CD4-positive, alpha-beta T cell treated with Interleukin-17A for 4 hours (primary cell): ENCODE measurements around the gene PHF13.
"Not testable (repeated sequence)": the region's sequence is repeated elsewhere in the genome, so short reads cannot be mapped to it uniquely, and the experiment has no call there.

Source experiments
- DNase-seq: peaks from one replicate; pipeline ENCODE4 v3.0.0-alpha.2; 2020; ENCODE audit warnings: mixed read lengths

PHF13 gene

DNA sequence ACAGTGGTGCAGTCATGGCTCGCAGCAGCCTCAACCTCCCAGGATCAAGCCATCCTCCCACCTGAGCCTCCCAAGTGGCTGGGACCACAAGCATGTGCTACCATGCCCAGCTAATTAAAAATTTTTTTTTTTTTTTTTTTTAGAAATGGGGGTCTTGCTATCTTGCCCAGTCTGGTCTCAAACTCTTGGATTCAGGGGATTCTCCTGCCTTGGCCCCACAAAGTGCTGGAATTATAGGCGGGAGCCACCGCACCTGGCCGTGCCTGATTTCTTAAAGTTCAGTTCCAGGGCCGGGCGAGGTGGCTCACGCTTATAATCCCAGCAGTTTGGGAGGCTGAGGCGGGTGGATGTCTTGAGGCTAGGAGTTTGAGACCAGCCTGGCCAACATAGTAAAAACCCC, 17.5 kb downstream of the PHF13 start:
- no peak for DNase-seq

DNA sequence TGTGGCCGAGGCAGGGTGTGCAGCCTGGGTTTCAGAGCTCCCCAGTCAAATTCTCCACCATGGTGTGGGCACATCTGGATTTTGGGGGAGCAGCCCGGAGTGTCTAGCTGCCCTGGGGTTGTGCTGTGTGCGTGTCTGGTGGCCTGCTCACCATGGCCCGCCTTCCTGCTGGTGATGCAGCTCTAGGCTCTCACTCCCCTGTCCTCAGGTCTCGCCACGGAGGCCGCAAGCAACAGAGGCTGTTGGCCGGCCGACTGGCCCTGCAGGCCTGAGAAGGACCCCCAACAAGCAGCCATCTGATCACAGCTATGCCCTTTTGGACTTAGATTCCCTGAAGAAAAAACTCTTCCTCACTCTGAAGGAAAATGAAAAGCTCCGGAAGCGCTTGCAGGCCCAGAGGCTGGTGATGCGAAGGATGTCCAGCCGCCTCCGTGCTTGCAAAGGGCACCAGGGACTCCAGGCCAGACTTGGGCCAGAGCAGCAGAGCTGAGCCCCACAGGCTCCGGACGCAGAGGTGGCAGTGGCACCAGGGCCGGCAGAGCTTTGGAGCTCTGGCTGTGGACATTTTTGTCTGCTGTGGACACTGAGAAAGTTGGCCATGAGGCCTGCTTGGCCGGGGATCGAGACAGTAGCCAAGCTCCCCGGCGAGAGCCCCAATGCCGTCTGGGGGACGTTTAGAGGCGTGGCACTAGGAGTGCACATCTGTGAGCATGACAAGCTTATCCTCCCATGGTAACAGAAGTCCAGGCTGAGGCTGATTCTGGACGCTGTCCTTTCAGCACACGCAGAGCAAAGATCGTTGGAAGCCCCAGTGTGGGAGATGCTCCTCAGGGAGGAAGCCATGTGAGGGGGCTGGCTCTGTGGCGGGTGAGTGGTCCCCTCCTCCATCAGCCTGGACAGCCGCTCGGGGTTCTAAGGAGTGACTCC, 19.3 kb downstream of the PHF13 start:
- DNase-seq: no peak

DNA sequence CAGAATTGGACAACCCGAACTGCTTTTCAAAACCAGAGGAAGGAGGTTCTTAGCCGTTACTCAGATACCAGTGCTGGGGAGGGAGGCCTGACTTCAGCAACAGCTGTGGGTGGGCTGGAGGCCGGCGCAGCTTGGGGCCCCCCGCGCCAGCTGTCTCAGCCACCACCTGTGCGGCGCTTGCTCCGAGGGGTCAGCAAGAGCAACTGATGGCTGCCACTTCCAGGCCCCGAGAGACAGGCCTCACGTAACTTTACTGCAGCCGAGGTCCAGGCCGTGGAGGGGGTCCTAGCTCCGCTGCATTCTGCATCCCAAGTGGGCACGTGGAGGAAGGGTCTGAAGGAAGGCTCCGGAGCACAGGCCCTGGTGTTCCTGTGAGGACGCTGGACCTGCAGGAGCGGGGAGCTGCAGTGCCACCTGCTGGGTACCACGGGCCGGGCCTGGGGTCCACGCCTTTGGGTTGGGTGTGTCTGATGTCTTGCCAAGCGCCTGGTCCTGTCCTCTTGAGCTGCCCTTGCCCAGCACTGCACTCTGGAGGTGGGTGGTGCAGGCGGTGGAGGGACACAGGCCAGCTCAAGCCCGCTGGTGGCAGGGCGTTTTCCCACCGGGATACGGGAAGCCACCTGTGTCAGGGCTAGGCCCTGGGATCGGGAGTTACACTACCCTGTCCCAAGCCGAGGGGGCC, 21.0 kb downstream of the PHF13 start:
- DNase-seq: peak; percentile 68

DNA sequence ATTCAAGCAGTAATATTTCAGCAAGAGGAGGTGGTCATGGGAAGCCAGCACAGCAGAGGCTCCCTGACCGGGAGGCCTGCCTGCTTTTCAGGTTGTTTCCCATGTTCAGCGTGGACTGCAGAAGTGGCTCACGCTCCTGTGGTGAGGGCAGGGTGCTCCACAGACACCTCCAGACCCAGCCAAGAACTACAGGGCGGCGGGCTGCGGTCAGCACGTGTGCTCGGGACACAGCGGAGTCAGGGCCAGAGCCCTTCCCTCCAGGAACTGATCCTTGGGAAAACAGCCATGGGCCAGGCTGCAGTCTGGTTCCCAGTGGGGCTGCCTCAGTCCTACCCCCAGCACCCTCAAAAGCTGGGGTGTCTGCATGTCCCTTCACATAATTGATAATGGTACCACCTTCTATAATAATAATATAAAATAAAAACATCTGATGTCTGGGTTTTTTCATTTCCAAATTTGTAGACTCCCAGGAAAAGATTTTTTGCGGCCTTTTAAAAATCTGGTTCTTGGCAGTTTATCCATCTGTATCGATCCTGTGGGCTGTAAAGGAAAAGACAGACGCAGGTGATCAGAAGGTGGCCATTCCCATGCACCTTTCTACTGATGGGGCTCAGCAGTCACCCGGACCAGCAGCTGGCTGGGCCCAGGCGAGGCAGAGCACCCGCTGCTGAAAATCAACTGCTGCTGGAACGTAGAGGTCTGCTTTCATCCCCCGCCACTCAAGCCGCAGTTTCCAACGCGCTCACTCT, 21.8 kb downstream of the PHF13 start:
- no peak for DNase-seq

DNA sequence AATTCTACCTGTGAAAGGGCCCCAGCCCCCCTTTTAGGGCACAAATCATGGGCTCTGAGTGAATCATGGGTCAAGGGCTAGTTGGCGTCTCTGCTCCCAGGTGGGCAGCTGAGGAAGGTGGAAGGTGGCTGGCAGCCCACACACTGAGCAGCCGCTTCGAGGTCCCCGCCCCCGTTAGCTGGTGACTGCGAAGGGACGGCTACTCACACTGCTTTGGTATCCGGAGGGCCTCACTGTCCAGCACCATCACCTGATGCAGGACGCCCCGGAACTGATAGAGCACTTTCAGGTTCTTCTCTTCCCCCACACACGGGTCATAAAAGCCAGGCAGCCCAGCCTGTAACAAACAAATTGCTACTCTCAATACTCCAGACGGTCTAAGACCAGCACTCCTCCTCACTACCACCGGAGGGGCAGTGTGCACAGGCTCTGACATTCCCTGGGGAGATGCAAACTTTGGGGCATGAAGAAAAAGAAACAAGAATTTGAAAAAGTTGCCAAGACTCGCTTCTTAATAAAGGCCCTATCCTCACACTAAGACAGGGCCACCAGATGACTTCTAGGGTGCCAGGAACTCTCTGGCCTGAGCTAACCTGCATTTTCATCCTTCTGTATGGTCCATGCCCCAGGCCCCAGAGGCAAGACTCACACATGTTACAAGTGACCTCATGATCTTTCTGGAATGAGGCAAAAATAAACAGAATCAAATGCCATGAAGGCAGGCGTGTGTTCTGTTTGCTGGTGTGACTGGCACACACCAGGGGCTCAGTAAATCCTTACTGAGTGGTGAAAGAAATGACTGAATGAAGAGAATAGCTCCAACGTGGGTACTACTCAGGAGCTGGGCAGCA, 22.6 kb downstream of the PHF13 start:
- DNase-seq: no peak

DNA sequence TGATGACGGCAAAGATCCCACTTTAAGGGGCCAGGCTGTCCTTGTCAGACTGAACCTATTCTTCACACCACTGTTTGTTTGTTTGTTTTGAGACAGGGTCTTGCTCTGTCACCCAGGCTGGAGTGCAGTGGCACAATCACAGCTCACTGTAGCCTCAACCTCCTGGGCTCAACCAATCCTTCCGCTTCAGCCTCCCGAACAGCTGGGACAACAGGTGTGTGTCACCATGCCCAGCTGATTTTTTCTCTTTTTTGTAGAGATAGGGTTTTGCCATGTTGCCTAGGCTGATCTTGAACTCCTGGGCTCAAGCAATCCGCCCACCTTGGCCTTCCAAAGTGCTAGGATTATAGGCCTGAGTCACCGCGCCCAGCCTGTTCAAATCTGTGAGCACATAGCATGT, 23.2 kb downstream of the PHF13 start:
- not testable (repeated sequence) for DNase-seq

DNA sequence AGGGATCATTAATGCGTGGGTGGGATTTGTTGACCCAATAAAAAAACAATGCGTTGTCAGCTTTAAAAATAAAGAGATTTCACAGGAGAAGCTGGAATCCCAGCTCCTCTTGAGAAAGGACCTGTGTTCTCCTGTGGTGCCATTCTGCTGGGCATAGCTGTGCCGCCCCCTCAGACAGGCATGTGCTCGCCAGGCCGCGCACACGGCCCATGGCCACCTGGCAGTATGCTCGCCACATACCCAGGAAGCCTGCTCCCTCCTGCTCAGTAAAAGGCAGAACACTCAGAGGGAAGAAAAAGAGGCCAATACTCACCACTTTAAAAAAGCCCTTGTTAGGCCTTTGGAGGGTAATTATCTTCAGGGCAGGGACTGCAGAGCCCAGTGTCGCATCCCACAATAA, 24.2 kb downstream of the PHF13 start:
- no peak for DNase-seq

DNA sequence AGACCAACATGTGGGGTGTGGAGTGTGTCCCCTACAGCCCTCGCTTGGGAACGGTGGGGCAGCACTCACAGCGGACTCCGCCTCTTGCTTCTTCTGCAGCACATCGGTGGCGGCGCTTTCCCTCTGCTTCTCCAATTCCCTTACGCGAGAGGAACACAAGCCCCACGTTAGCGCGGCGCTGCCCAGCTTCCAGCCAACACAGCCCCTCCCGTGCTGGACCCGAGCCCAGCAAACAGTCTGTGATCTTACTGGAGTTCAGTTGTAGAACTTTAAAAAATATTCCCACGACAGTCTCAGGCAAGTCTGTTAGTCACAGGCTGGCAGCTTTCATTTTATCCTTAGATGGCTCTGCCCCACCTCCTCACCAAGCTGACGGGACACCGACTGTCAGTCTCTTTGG, 24.7 kb downstream of the PHF13 start:
- DNase-seq: no peak

DNA sequence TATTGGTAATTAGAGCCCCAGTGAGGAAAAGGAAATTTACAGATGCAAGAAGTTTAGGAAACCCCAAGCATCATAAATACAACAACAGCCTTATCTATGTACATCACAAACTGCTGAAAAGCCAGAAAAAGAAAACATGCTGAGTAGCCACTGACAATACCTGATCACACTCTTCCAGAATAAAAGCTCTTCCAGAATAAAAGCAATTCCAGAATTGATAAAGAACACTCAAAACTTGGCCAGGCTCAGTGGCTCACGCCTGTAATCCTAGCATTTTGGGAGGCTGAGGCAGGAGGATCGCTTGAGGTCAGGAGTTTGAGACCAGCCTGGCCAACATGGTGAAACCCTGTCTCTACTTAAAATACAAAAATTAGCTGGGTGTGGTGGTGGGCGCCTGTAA, 27.3 kb downstream of the PHF13 start:
- not testable (repeated sequence) for DNase-seq

DNA sequence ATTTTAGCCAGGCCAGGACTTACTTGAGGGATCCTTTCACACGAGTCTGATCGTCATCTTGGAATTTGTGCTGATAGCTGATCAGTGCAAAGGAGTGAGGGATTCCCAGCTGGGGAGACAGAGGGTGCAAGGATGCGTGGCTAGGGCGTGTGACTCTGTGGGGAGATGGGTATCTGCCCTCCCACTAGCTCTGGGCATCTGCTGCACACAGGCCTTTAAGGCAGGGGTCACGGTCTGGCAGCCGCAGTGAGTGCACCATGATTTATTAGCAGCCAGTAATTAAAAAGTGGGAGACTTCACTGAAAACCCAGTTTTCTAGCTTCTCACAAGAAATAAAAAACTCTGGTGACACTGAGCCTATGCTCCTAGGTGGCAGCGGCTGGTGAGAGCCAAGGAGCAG, 31.5 kb downstream of the PHF13 start:
- no peak for DNase-seq

DNA sequence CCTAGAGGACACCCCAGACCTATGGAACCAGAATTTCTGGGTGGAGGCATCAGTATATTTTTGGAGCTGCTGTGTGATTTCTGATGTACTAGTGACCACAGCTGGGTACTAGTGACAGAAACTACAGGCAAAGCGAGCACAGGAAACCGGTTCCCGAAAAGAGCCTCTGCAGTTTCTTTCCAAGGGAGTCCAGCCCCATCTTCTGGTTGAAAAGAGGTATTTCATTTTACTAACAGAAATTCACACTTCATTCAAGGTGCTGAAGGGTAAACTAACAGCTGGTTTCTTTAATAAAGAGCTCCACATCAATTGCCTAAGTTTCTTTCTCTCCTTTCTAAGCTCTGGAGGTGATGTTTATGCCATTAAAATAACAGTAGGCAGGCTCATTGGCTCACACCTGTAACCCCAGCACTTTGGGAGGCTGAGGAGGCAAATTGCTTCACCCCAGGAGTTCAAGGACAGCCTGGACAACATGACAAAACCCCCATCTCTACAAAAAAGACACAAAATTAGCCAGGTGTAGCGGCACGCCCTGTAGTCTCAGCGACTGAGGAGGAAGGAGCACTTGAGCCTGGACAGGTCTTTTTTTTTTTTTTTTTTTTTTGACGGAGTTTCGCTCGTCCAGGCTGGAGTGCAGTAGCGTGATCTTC, 33.1 kb downstream of the PHF13 start:
- DNase-seq: peak; percentile 50

DNA sequence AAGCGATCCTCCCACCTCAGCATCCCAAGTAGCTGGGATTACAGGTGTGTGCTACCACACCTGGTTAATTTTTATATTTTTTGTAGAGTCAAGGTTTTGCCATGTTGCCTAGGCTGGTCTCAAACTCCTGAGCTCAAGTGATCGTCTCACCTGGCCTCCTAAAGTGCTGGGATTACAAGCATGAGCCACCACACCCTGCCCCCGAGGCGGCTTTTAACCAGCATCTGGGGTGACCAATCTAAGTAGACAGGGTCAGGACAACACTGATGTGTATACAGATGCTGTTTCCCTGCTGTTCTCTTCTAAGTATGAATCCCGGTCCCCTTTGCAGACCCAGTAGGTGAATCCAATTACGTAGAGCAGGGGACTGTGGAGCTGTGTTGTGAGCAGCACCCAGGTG, 35.0 kb downstream of the PHF13 start:
- DNase-seq: no peak

DNA sequence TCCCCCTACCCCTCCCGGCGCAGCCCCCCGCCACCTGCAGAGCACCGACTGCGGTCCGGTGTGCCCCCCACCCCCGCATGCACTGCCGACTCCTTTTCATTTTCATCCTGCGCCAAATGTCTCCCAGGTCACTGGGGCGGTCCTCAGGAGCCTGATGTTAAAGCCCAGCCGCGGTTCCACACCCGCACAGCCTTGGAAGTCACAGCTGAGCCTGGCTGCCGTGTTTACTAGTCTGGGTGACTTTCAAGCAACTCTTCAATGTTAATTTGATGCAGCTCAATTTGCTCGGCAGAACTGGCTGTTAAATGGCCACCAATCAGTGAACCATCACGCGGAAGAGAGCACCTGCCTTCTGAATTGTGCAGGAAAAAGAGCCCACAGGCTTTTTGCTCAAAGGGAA, 38.4 kb downstream of the PHF13 start:
- DNase-seq: no peak

DNA sequence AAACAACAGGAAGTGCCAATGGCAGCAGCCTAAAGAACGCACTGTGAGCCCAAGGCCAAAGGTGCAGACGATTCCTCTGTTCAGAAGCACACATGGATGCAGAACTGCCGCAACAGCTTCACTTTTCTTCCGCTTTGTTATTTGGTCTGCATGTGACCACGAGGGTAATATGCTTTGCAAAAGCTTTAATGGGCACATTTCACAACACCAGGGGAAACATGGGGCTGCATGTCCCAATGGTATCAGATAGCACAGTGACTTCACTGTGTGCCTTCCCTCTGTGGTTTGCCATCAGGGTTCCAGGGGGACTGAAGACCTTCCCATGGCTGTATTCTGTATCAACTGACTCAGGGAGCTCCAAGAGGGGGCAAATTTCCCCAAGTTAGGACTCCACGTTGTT, 39.5 kb downstream of the PHF13 start:
- no peak for DNase-seq

DNA sequence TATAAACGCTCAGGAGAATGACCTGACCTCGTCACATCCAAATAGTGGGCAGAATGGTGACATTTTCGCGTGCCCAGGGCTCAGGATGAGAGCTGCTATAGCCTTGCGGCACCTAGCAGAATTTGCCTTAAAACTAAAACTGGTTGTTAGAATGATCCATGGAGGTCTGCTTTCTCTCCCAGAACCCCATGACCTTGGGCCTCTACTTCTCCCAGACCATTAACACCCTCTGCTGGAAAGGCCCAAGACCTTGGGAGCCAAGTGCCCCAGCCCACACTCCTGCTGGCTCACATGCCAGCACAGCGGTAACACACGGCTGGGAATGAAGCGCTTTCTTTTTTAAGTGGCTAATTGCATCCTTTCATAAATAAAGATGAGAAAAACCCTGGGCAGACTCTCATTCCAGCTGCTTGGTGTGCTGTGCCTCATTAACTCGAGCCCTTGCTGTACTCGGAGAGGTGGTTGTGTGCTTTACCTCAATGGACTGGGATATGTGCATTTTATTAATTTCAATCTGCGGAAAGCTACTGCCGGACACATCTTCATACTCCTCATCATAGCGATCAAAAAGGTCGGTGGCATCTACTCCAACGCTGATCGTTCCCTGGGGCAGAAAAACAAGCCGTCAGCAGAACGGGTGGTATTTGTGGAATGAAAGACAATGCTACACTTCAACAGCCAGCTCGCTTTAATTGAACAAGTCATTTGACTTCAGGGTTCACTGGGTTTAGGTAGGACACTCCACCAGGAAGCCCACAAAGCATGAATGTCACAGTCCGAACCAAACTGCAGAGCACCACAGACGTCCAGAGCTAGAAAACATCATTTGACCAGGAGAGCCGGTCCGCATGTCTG, 40.1 kb downstream of the PHF13 start:
- DNase-seq: no peak

DNA sequence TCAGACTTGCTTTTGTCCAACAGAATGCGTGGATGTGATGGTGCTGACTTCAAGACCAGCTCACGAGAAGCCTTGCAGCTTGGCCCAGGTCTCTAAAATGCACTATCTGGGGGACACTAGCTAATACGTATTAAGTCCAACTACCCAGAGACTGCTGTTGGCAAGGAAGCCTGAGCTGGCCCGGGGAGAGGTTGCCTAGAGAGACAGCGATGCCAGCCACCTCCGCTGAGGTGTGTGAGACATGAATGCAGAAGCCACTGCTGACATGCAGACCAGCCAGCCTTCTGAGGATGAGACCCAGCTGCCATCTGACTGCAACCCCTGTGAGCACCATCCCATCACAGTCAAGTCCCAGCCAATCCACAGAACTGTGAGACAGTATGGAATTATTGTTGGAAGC, 43.6 kb downstream of the PHF13 start:
- DNase-seq: no peak

DNA sequence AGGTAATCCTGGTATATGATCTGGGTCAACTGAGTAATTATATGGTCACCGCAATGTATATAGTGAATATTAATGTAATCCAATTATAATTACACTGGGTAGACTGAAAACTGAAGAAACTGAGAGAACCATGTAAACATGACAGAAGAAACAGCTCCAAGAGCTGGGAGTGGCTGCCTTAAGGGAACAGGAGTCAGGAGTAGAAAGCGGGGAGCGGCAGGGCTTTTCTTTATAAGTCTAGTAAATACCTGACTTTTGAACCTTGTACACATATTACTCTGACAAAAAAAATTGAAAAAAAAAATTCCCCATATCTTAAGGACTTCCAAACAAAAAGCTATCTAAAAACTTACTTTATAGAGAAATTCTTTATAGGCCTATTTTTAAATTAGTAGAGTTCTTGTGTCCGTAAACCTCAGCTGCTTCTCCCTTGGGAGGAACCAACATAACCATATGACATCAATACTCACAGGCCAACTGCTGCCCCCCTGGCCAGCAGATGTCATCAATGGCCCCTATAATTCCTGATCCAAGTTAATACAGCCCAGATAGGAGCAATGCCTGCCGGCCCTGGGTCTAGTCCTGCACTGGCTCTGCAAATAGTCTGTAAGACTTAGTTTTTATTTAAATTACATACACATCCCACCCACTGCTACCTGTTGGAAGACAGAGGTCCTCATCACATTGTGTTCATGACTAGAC, 45.0 kb downstream of the PHF13 start:
- no peak for DNase-seq

DNA sequence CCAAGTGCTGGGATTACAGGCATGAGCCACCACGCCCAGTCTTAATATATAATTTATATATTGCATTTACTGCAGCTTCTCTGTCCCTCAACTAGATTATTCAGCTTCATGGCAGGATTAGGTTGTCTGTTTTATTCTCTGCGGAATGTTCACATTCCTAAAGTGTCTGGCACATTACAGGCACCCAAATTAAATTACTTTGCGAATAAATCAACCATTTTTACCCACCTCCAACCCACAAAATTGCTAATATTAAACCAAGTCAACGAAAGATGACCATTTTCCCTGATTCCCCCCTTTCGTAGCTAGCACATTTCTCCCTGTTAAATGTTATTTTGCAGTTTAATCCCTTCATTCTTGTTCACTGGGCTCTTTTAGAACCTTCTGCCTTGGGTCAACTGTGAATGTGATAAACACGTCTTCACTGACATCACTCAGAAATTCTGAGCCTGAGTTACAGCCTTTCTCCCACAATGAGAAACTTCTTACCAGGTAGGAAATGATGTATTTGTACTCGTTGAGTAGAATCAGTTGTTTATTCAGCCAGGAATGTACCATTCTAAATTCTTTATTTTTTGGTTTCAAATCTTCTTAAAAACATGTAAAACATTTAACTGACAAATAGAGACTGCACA, 47.0 kb downstream of the PHF13 start:
- DNase-seq: no peak

DNA sequence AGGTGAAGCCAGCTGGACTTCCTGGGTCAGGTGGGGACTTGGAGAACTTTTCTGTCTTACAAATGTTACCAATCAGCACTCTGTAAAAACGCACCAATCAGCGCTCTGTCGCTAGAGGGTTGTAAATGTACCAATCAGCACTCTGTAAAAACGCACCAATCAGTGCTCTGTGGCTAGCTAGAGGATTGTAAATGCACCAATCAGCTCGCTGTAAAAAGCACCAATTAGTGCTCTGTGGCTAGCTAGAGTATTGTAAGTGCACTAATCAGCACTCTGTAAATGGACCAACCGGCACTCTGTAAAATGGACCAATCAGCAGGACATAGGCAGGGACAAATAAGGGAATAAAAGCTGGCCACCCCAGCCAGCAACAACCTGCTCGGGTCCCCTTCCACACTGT, 48.9 kb downstream of the PHF13 start:
- not testable (repeated sequence) for DNase-seq

DNA sequence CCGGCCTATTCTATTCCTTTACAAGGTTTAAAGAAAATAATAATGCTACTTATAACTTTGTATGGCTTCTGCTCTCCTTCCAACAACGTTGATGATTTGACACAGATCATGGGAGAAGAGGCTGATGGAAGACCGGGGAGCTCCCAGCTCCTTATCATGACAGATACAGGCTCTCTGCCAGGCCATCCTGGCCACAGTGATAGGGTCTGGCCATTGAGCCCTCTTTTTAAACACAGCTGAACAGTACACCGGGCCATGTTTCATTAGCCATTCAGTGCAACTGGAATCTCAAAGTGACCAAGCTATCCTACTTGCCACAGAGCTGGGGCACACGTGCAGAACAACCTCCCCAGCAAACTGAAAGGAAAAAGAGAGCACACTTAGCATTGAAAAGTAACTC, 53.2 kb downstream of the PHF13 start:
- DNase-seq: no peak
